Measurements from ENCODE around the gene ASS1.

Gene ASS1

DNA sequence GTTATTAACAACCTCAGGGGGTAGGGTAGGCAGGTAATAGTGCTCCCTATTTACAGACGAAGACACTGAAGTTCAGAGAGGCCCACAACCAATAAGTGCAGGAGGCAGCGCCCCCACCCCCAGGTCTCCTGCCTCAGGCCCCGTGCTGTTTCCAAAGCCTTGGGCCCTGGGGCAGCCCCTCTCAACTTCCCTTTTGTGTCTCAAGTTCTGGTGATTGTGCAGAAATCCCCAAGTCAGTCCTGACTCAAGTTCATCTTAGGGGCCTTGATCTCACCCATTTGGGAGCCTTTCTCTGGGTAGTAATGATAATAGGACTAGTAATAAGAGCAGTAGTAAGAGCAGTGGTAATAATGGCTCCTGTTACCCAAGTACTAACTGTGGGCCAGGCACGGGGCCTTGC, 35.5 kb upstream of the ASS1 start:
- TF ChIP-seq GATA1 (IDR thresholded peaks at IDR 0.05; ENCODE audit: low read depth, low read length): no peak
- no peak for TF ChIP-seq POLR2A (IDR thresholded peaks at IDR 0.05; ENCODE audit: low read length)
- no peak for DNase-seq

DNA sequence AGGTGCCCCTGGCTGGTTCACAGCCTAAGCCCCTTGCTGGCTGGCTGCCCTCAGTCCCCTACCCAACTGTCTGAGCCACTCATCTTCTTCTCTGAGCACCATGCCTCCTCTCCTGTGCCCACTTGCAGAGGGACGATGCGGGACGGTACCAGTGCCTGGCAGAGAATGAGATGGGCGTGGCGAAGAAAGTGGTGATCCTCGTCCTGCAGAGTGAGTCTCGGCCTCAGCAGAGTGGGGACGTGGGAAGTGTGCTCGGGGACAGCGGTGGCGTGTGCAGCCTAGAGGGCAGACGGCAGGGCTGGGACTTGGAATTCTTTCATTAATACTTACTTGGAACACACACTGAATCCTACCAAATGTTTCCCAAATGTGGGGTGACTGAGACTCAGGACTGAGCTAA, 34.3 kb upstream of the ASS1 start:
- TF ChIP-seq POLR2A (IDR thresholded peaks at IDR 0.05; ENCODE audit: low read length): no peak
- TF ChIP-seq GATA1 (IDR thresholded peaks at IDR 0.05; ENCODE audit: low read depth, low read length): no peak
- no peak for DNase-seq

DNA sequence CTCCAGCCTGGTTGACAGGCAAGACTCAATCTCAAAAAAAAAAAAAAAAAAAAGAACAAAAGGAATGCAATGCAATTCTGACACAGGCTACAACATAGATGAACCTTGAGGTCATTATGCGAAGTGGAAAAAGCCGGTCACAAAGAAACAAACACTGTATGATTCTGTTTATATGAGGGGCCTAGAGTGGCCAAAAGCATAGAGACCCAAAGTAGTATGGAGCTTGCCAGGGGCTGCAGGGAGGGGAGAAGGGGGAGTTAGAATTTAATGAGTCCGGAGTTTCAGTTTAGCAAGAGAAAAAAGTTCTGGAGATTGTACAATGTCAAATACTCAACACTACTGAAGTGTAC, 33.2 kb upstream of the ASS1 start:
- TF ChIP-seq POLR2A (IDR thresholded peaks at IDR 0.05; ENCODE audit: low read length): no peak
- no peak for TF ChIP-seq GATA1 (IDR thresholded peaks at IDR 0.05; ENCODE audit: low read depth, low read length)
- no peak for DNase-seq

DNA sequence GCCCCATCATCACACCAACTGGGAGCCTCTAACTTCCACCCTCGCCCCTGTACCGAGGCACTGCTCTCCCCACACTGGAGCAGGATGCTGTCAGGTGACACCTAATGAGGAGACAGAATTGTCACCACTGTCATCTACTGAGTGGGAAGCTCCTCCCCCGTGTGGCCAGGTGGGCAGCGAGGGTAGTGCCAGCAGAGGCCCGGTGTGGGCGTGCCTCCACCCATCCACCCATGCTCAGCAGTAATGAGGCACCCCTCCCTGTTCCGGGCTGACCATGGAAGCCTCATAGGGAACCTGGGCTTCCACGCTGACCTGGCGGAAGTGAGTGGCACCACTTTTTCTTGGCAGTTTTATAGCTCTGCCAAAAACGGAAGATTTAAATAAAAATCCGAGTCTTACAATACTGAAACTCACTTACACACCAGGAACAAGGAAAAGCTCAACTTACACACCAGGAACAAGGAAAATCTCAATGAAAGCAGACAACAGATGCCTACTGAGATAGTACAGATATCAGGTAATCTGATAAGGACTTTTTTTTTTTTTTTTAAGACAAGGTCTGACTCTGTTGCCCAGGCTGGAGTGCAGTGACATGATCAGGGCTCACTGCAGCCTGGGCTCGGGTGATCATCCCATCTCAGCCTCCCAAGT, 30.6 kb upstream of the ASS1 start:
- no peak for TF ChIP-seq POLR2A (IDR thresholded peaks at IDR 0.05; ENCODE audit: low read length)
- TF ChIP-seq GATA1 (IDR thresholded peaks at IDR 0.05; ENCODE audit: low read depth, low read length): no peak

DNA sequence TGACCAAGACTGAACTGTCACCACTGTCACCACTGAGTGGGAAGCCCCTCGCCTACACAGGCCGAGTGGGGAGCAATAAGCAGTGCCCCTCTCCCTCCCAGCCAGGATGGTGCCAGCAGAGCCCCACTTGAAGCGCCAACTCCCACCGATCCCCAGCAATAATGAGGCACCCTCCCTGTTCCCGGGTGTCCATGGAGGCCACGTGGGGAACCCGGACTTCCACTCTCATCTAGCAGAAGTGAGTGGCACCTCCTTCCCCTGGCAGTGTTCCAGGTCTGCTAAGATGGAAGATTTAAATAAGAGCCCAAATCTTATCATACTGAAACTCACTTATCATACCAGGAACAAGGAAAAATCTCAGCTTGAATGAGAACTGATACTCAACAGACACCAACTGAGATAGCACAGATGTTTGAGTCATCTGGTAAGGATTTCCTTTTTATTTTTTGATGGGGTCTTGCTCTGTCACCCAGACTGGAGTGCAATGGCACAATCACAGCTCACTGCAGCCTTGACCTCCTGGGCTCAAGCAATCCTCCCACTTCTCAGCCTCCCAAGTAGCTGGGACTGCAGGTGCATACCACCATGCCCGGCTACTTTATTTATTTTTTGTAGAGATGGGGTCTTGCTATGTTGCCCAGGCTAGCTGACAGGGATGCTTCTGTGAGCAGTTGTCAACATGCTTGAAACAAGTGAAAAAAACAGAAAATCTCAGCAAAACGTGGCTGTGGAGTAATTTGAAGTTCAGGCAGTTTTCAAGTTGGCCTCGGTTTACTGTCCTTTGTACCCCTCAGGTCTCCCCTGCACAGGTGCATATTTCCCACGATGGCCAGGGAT, 29.6 kb upstream of the ASS1 start:
- TF ChIP-seq POLR2A (IDR thresholded peaks at IDR 0.05; ENCODE audit: low read length) (no peak), GATA1 (IDR thresholded peaks at IDR 0.05; ENCODE audit: low read depth, low read length) (no peak)
- no peak for DNase-seq

More for the DNA sequence above, 30.6 kb upstream of the ASS1 start:
- DNase-seq: no peak

DNA sequence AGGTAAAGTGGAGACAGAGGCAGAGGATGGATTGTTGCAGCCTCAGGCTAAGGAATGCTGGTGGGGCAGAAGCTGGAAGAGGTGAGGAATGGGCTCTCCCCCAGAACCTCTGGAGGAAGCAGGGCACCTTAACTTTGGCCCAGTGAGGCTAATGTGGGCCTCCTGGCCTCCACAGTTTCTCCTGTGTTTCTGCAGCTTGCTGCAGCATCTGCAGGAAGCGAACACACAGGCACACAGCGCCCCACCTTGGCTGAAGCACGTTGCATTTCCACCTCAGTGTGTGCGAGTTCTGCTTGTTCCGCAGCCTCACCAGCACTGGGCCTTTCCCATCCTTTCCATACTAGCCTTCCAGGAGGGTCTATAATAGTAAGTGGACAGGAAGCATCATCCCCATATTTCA, 27.2 kb upstream of the ASS1 start:
- TF ChIP-seq GATA1 (IDR thresholded peaks at IDR 0.05; ENCODE audit: low read depth, low read length): no peak
- no peak for TF ChIP-seq POLR2A (IDR thresholded peaks at IDR 0.05; ENCODE audit: low read length)
- DNase-seq: peak in 1 of 2 experiments; percentile 8

DNA sequence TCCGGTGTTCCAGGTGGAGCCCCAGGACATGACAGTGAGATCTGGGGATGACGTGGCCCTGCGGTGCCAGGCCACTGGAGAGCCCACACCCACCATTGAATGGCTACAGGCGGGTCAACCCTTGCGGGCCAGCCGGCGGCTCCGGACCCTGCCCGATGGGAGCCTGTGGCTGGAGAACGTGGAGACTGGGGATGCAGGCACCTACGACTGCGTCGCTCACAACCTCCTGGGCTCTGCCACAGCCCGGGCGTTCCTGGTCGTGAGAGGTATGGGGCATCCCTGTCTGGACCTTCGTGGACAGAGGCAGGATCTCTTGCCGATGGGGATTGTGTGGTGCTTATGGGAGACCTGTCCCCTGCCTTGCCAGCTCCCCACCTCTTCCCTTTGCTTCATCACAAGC, 26.0 kb upstream of the ASS1 start:
- TF ChIP-seq GATA1 (IDR thresholded peaks at IDR 0.05; ENCODE audit: low read depth, low read length) (no peak), POLR2A (IDR thresholded peaks at IDR 0.05; ENCODE audit: low read length) (no peak)

DNA sequence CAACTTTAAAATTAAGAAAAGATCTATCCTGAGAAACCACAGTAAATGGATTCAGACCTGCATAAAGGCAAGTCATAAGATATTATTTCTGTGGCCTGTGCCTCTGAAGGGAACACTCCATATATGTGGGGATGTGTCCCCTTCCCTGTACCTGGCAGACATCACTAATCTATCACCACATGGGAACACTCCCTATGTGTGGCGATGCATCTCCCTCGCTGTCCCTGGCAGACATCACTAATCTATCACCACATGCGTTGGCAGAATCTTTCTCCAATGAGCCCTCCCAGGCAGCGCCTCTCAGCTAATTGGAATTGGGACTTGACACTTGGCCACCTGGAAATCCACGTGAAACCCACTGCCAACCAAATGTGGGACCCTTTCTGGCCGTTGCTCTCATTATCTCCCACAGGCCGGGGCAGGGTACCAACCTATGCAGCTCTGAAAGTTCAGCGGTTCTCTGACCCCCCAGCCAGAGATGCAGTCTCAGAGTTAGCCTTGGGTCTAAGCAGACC, 25.2 kb upstream of the ASS1 start:
- TF ChIP-seq GATA1 (IDR thresholded peaks at IDR 0.05; ENCODE audit: low read depth, low read length): no peak
- TF ChIP-seq POLR2A (IDR thresholded peaks at IDR 0.05; ENCODE audit: low read length): no peak
- no peak for DNase-seq

More for the DNA sequence above, 26.0 kb upstream of the ASS1 start:
- DNase-seq: no peak

DNA sequence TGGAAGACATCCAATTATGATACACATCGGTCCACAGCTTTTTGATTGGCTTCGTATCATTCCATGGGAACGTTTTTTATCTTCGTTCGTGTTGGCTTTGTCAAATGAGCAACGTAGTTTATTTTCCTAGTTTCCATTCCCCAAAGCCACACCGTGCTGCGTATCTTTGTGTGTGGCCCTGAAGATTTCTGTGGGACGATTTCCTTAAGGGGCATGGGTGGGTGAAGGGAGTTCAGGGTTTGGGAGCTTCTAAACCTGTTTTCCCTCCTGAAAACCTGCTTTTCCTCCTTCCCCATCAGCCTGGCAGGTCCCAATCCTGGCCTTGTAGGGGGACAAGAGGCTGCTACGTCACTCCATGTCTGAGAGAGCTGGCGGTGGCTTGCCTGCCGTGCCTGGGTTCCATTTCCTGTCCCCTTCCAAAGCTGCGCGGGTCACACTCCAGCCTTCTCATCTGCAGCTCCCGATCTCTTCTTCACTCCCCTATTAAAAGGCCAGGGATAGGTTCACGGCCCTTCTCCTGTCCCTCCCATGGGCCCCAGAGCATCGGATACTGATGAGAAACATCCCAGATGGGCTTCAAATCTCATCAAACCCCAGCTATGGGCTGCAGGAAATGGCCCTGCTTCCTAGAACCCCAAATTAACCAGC, 23.5 kb upstream of the ASS1 start:
- no peak for TF ChIP-seq GATA1 (IDR thresholded peaks at IDR 0.05; ENCODE audit: low read depth, low read length)
- DNase-seq: no peak

DNA sequence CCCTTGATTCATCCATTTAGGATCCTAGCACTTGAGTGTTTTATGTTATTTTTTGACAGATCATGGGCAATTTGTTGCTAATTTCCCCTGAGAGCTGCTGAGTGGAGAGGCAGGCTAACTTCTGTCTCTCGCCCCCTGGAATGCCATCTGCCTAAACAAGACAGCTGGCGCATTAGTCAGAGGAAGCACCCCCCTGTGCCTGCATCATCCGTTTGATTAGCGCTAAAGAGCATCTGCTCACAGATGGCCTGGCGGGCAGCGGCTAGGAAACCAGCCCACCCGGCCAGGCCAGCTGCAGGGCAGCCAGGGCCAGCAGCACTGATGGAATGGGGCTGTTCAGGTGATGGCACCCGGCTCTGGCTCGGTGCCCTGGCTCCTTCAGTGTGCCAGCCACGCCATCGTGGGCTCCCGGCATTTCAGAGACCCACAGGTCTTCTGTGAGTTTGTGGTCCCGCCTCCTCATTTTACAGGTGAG, 22.9 kb upstream of the ASS1 start:
- DNase-seq: no peak
- TF ChIP-seq POLR2A (IDR thresholded peaks at IDR 0.05; ENCODE audit: low read length): no peak

DNA sequence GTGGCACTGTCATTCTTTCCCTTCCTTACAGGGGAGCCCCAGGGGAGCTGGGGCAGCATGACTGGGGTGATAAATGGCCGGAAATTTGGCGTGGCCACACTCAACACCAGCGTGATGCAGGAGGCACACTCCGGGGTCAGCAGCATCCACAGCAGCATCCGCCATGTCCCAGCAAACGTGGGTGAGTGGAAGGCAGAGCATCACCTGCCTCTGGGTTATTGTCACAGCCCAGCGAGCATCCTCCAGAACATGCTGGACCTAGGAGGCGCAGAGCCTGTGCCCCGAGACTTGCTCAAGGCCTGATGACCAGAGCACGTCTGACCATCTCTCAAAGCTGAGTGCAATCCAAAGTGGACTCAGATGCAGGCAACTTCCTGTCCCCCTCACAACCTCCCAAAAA, 22.2 kb upstream of the ASS1 start:
- TF ChIP-seq GATA1 (IDR thresholded peaks at IDR 0.05; ENCODE audit: low read depth, low read length) (no peak), POLR2A (IDR thresholded peaks at IDR 0.05; ENCODE audit: low read length) (no peak)
- no peak for DNase-seq

DNA sequence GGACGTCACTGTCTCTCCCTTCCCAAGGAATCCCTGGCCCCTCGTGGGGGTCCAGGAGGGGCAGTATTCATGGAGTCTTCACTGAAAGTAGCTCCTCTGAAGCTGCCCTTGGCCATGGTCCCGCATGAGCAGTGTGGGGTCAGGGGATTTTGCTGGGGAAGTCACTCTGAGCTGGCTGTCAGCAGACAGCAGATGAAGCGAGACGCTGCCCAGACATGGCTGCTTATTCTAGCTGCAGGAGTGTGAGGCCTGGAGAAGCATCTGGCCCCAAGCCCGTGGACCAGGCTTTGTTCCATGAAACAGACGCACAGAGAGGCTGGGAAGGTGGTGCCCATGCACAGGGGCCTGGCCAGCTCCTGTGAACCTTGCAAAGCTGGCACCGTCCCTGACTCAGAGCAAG, 21.5 kb upstream of the ASS1 start:
- TF ChIP-seq GATA1 (IDR thresholded peaks at IDR 0.05; ENCODE audit: low read depth, low read length) (no peak), POLR2A (IDR thresholded peaks at IDR 0.05; ENCODE audit: low read length) (no peak)
- DNase-seq: no peak

DNA sequence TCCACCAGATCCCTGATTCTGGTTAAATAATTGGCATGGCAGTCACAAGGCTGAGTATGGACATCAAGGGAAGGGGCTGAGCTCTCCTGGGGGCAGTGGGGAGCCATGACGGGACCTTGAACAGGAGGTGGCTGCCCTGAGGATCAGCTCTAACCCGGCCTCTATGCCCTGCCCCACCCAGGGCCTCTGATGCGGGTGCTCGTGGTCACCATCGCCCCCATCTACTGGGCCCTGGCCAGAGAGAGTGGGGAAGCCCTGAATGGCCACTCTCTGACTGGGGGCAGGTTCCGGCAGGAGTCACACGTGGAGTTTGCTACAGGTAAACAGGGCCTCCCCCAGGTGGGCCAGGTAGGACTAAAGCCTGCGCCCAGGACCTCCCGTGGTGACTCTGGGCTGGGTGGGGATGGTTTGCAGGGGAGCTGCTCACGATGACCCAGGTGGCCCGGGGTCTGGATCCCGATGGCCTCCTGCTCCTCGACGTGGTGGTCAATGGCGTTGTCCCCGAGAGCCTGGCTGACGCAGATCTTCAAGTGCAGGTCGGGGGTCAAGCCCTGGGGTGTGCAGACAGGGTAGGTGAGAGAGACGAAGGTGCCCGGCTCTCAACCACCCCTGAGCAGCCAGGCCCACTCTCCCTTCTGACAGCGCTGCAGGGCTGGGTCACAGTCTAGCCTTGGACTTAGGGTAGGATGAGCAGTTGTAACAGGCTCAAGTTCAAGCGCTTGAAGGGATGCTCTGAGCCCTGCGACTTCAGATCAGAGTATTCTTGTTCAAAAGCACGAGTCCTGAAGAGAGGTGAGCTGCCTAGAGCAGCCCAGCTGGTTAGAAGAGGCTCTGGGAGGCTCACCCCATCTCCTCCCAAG, 19.9 kb upstream of the ASS1 start:
- no peak for DNase-seq
- TF ChIP-seq GATA1 (IDR thresholded peaks at IDR 0.05; ENCODE audit: low read depth, low read length): no peak
